Spleen (tissue), 7 donors: ENCODE results near the gene FAM219A.

Experiments
- CTCF ChIP-seq, 11 experiments: fragments of 200-600 bp in 7 of 11; fragments of 450-650 bp in 4 of 11; sonication (generic) in 4 of 11; IDR thresholded peaks in 8 of 11; conservative IDR thresholded peaks in 3 of 11; 1 replicate in 7 of 11; 2 replicates in 4 of 11; pipeline versions ENCODE4 v1.4.0 to v1.8.0; 2016 to 2021; ENCODE audit warnings: antibody characterized with exemption in 11 of 11, inconsistent platforms in 4 of 11, mild to moderate bottlenecking in 1 of 11
- POLR2A ChIP-seq, 3 donors: fragments of 450-650 bp; IDR thresholded peaks; one replicate each; pipeline ENCODE4 v1.5.1; 2017; ENCODE audit warnings: antibody characterized with exemption in 3 of 3, mild to moderate bottlenecking in 1 of 3
- POLR2AphosphoS5 ChIP-seq, 3 donors: sonication (generic); formaldehyde crosslinking; IDR thresholded peaks; one replicate each; pipeline ENCODE4 v1.5.1; 2017; ENCODE audit warnings: antibody characterized with exemption in 3 of 3
- donor health status: DM: no; HTN: no; CAD: no; lungs with moderate emphysema.
- donor health status: DM: no; HTN: no; CAD: no.
- donor health status: DM: no; HTN: no; CAD: no.

DNA sequence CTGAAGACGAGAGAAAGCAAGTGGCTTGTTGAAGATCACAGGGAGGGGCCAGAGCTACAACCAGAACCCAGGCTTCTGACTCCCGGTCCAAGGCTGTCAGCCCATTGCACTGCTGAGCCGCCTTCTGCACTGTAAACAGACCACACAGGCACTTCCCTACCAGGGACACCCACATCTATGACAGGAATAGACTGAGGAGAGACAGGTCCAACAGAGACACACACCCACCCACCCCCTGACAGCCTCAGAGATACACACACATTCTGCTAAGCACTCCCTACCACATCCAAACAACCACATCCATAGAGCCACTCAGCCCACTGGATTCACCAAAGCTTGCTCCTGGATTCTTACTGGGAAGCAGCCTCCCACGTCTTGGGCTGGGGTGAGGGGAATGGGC, 58.6 kb downstream of the FAM219A start:
- TF ChIP-seq CTCF (IDR thresholded peaks at IDR 0.05 in 8 of 11, conservative IDR thresholded peaks at IDR 0.05 in 3 of 11) (no peak), POLR2A (IDR thresholded peaks at IDR 0.05) (no peak), POLR2AphosphoS5 (IDR thresholded peaks at IDR 0.05) (no peak)
